Osteocyte (in vitro differentiated cells): ENCODE measurements around the gene SETD1A. TPM values are rescaled to one million over a fixed set of nuclear protein-coding genes. Genes with fewer than 3 reads are reported as not detected.

Source experiments
- DNase-seq: peaks from one replicate; pipeline ENCODE4 v3.0.0; 2021; ENCODE audit warnings: mixed read lengths; ENCODE audit not compliant: unreplicated experiment; ENCODE audit errors: extremely low spot score
- H3K27ac Mint-ChIP-seq: one replicate; pipeline ENCODE4 v1.8.0; 2021; ENCODE audit warnings: mild to moderate bottlenecking, mixed read lengths; ENCODE audit not compliant: unreplicated experiment
- H3K27me3 Mint-ChIP-seq: one replicate; pipeline ENCODE4 v1.8.0; 2021; ENCODE audit warnings: mixed read lengths; ENCODE audit not compliant: unreplicated experiment
- H3K36me3 Mint-ChIP-seq: one replicate; pipeline ENCODE4 v1.8.0; 2021; ENCODE audit warnings: mixed read lengths; ENCODE audit not compliant: unreplicated experiment
- H3K4me1 Mint-ChIP-seq: one replicate; pipeline ENCODE4 v1.8.0; 2021; ENCODE audit warnings: mixed read lengths; ENCODE audit not compliant: unreplicated experiment
- H3K4me3 Mint-ChIP-seq: one replicate; pipeline ENCODE4 v1.8.0; 2021; ENCODE audit warnings: mild to moderate bottlenecking, moderate library complexity, mixed read lengths; ENCODE audit not compliant: unreplicated experiment
- H3K9me3 Mint-ChIP-seq: one replicate; pipeline ENCODE4 v1.8.0; 2021; ENCODE audit warnings: mixed read lengths; ENCODE audit not compliant: unreplicated experiment
- CTCF ChIP-seq: fragments of 200-600 bp; sonication (generic); IDR thresholded peaks from 2 replicates; pipeline ENCODE4 v1.5.0; 2021; ENCODE audit warnings: antibody characterized with exemption, mild to moderate bottlenecking, moderate library complexity
- total RNA-seq: library from RNA; stranded (reverse); gene quantifications from 2 replicates; pipeline ENCODE4 v1.2.1, GENCODE V29; 2021

SETD1A gene
- total RNA-seq, 1 donor from 2014 or later: 20.1 TPM

- no peak for DNase-seq
- H3K27me3 Mint-ChIP-seq: no peaks in the 10 kb centered on the region
- H3K9me3 Mint-ChIP-seq: no peaks in the 10 kb centered on the region
- H3K27ac Mint-ChIP-seq: no peak overlapping the region
- H3K4me3 Mint-ChIP-seq: no peak overlapping the region
- no peak for TF ChIP-seq CTCF
- peaks cover 4% of the 10 kb centered on the region for H3K4me1 Mint-ChIP-seq
- peaks cover 55% of the 10 kb centered on the region for H3K36me3 Mint-ChIP-seq
Measured at GRCh38 chr16:30971298-30971697, 13.7 kb downstream of the SETD1A start.

- H3K27me3 Mint-ChIP-seq: no peaks in the 10 kb centered on the region
- peak; percentile 21 for TF ChIP-seq CTCF
- H3K27ac Mint-ChIP-seq: no peak overlapping the region
- peaks cover 52% of the 10 kb centered on the region for H3K36me3 Mint-ChIP-seq
- H3K4me3 Mint-ChIP-seq: no peak overlapping the region
- no peak for DNase-seq
- H3K4me1 Mint-ChIP-seq: peaks cover 4% of the 10 kb centered on the region
- no peaks in the 10 kb centered on the region for H3K9me3 Mint-ChIP-seq
Measured at GRCh38 chr16:30972872-30973271, 15.3 kb downstream of the SETD1A start.

GRCh38 chr16:30974348-30974747 lies 16.8 kb downstream of the SETD1A start:
- H3K4me1 Mint-ChIP-seq: peaks cover 4% of the 10 kb centered on the region
- H3K36me3 Mint-ChIP-seq: peaks cover 52% of the 10 kb centered on the region
- no peaks in the 10 kb centered on the region for H3K27me3 Mint-ChIP-seq
- no peaks in the 10 kb centered on the region for H3K9me3 Mint-ChIP-seq
- H3K27ac Mint-ChIP-seq: no peak overlapping the region
- H3K4me3 Mint-ChIP-seq: no peak overlapping the region
- TF ChIP-seq CTCF: no peak
- DNase-seq: no peak

GRCh38 chr16:30976486-30976885 lies 18.9 kb downstream of the SETD1A start:
- Mint-ChIP-seq H3K4me3 (no peak overlapping the region), H3K36me3 (peaks cover 43% of the 10 kb centered on the region), H3K27ac (no peak overlapping the region), H3K9me3 (no peaks in the 10 kb centered on the region), H3K27me3 (no peaks in the 10 kb centered on the region), H3K4me1 (peaks cover 4% of the 10 kb centered on the region)
- DNase-seq: no peak
- no peak for TF ChIP-seq CTCF

GRCh38 chr16:30977502-30977901 lies 19.9 kb downstream of the SETD1A start:
- Mint-ChIP-seq H3K36me3 (peaks cover 42% of the 10 kb centered on the region), H3K4me3 (no peak overlapping the region), H3K27ac (no peak overlapping the region), H3K27me3 (no peaks in the 10 kb centered on the region), H3K9me3 (no peaks in the 10 kb centered on the region), H3K4me1 (peaks cover 4% of the 10 kb centered on the region)
- TF ChIP-seq CTCF: peak; percentile 41
- DNase-seq: no peak
